ENCODE data around the gene KCNJ15.

KCNJ15 gene

GRCh38 chr21:38221594-38221993 lies 35.2 kb upstream of the KCNJ15 start:
- DNase-seq (ENCODE audit: low read depth) = no peak
- H3K4me3 ChIP-seq (ENCODE audit: low read depth, low read length) = no peak overlapping the region
- TF ChIP-seq, protein P1, sequence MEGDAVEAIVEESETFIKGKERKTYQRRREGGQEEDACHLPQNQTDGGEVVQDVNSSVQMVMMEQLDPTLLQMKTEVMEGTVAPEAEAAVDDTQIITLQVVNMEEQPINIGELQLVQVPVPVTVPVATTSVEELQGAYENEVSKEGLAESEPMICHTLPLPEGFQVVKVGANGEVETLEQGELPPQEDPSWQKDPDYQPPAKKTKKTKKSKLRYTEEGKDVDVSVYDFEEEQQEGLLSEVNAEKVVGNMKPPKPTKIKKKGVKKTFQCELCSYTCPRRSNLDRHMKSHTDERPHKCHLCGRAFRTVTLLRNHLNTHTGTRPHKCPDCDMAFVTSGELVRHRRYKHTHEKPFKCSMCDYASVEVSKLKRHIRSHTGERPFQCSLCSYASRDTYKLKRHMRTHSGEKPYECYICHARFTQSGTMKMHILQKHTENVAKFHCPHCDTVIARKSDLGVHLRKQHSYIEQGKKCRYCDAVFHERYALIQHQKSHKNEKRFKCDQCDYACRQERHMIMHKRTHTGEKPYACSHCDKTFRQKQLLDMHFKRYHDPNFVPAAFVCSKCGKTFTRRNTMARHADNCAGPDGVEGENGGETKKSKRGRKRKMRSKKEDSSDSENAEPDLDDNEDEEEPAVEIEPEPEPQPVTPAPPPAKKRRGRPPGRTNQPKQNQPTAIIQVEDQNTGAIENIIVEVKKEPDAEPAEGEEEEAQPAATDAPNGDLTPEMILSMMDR (IDR thresholded peaks at IDR 0.05; ENCODE audit: control insufficient read depth, extremely low read depth, insufficient read depth) = no peak

DNA sequence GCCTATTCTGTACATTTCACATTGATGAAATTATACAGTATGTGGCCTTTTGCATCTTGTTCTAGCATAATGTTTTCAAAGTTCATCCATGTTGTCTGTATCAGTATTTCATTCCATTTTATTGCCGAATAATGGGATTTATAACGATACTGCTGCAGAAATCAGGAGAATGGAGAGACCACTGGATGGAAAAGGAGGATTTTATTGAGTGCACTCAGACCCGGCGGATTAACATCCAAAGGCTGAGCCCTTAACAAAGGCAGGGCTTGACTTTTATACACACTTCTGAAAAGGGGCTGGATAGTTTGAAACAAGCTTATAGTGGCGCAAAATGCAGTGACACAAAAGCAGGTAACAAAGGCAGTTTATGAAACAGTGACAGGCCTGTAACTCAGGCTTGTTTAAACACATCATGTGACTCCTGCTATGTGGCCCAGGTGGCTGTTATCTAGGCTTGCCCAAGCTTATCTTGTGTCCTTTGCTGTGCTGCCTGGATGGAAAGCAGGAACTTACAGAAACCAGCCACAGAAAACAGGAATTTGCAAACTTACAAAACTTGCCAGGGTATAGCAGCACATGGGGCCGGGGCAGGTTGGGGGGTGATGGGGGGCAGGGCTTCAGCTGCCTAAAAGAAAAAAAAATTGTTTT lies 32.8 kb upstream of the KCNJ15 start:
- TF ChIP-seq, protein P1 (IDR thresholded peaks at IDR 0.05; ENCODE audit: control insufficient read depth, extremely low read depth, insufficient read depth) = no peak
- DNase-seq (ENCODE audit: low read depth) = no peak

DNA sequence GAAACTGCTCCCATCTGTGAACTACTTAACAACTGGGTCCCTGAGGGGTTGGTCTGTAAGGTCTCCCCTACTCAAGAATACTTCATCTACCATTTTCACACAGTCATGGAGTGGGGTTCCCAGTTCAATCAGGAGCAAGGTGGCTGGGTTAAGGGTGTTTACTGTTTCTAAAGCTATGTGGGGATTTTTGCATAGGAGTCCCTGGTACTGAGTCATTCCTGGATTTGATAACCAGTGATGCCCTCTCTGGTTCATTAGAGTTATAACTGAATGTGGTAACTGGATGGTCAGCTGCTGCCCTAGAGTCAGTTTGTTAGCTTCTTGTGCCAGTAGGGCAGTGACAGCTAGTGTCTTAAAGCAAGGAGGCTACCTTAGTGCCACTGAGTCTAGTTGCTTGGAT lies 29.4 kb upstream of the KCNJ15 start:
- no peak for DNase-seq (ENCODE audit: low read depth)

More for the DNA sequence above, 32.8 kb upstream of the KCNJ15 start:
- H3K4me3 ChIP-seq (ENCODE audit: low read depth, low read length) = no peak overlapping the region

GRCh38 chr21:38228115-38228514 lies 28.7 kb upstream of the KCNJ15 start:
- DNase-seq (ENCODE audit: low read depth) = no peak
- H3K4me3 ChIP-seq (ENCODE audit: low read depth, low read length) = no peak overlapping the region
- TF ChIP-seq, protein P1 (IDR thresholded peaks at IDR 0.05; ENCODE audit: control insufficient read depth, extremely low read depth, insufficient read depth) = no peak

More for the DNA sequence above, 29.4 kb upstream of the KCNJ15 start:
- TF ChIP-seq, protein P1 (IDR thresholded peaks at IDR 0.05; ENCODE audit: control insufficient read depth, extremely low read depth, insufficient read depth) = no peak
- no peak overlapping the region for H3K4me3 ChIP-seq (ENCODE audit: low read depth, low read length)

DNA sequence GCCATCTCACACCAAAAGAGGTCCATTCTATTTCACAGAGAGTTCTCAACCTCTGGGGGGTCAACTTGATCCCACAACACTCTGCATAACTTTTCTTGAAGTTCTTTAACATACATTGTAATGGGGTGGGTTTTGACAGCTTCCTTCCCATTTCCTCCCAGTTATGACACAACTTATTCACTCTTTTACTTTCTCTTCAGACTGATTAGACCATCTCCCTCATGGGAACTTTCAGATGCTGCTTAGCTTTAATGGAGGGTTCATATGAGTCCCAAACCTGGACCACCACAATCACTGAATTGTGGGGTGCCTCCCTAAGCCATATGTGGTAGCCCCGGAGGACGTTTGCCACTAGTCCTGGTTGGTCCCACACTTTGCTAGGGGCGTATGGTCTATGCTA lies 28.3 kb upstream of the KCNJ15 start:
- TF ChIP-seq, protein P1 (IDR thresholded peaks at IDR 0.05; ENCODE audit: control insufficient read depth, extremely low read depth, insufficient read depth) = no peak
- no peak for DNase-seq (ENCODE audit: low read depth)
- no peak overlapping the region for H3K4me3 ChIP-seq (ENCODE audit: low read depth, low read length)

GRCh38 chr21:38229260-38229877 lies 27.4 kb upstream of the KCNJ15 start:
- H3K4me3 ChIP-seq (ENCODE audit: low read depth, low read length) = no peak overlapping the region
- DNase-seq (ENCODE audit: low read depth) = no peak
- TF ChIP-seq, protein P1 (IDR thresholded peaks at IDR 0.05; ENCODE audit: control insufficient read depth, extremely low read depth, insufficient read depth) = no peak

Data from LNCaP clone FGC (cell line).